HepG2 (cell line): Measurements from ENCODE around the gene YKT6. TPM values are rescaled to one million over a fixed set of nuclear protein-coding genes. Genes with fewer than 3 reads are reported as not detected.

Experiments
- ATAC-seq: fragments of 200-7000 bp; cut with Tn5 transposase; 3 replicates; pipeline ENCODE4 v1.9.1; 2020; ENCODE audit warnings: mild to moderate bottlenecking, moderate library complexity
- BruUV-seq: library from RNA; stranded (reverse); fragments of 400-500 nt; replicated peaks from 2 replicates; lab custom pipeline; 2021; lab: Mats Ljungman, UMichigan
- CTCF ChIA-PET: fragments of 300-600 bp; formaldehyde crosslinking; extraction: SDS; loops from one replicate; lab custom pipeline; 2021; ENCODE audit warnings: low total read pairs, inconsistent platforms, low intra/inter-chr PET ratio; lab: Yijun Ruan, JAX
- POLR2A ChIA-PET: fragments of 350-600 bp; sonication (Branson Sonifier 250); formaldehyde crosslinking; loops from one replicate; lab custom pipeline; 2020; ENCODE audit warnings: antibody characterized with exemption, inconsistent platforms; lab: Yijun Ruan, JAX
- DNase-seq: peaks from one replicate; pipeline ENCODE4 v3.0.0-alpha.2; 2015; ENCODE audit warnings: low spot score
- FAIRE-seq: peaks from 3 replicates; lab custom pipeline; 2011; peaks lifted over from hg19 to GRCh38; lab: Jason Lieb, UNC
- H2AFZ ChIP-seq: one replicate; pipeline ENCODE4 v1.6.1; 2011; ENCODE audit warnings: low read length, inconsistent platforms
- H3K27ac ChIP-seq: fragments of 300-600 bp; 3 replicates; pipeline ENCODE4 v1.8.0; 2011; ENCODE audit warnings: mixed run types, mild to moderate bottlenecking, mixed read lengths, low read length, inconsistent platforms; ENCODE audit not compliant: insufficient read depth; ENCODE audit errors: extremely low read length
- H3K27me3 ChIP-seq, 2 experiments: fragments of 200-600 bp in 1 of 2; 2 replicates in 1 of 2; 3 replicates in 1 of 2; pipeline versions ENCODE4 v1.6.0 to v1.8.0; 2011; ENCODE audit warnings: low read length in 2 of 2, mild to moderate bottlenecking in 2 of 2, moderate library complexity in 2 of 2, inconsistent platforms in 1 of 2; ENCODE audit not compliant: insufficient read depth in 2 of 2, control insufficient read depth in 1 of 2
- H3K36me3 ChIP-seq, 2 experiments: fragments of 200-600 bp in 1 of 2; replicated peaks in 1 of 2; 2 replicates in 1 of 2; 3 replicates in 1 of 2; pipeline versions ENCODE4 v1.5.1 to v1.8.0; 2011; ENCODE audit warnings: low read length in 2 of 2, inconsistent platforms in 1 of 2; ENCODE audit not compliant: insufficient read depth in 2 of 2, control insufficient read depth in 1 of 2
- H3K4me1 ChIP-seq: 2 replicates; pipeline ENCODE4 v1.5.1; 2012; ENCODE audit warnings: low read length, inconsistent platforms; ENCODE audit not compliant: insufficient read depth
- H3K4me2 ChIP-seq: 2 replicates; pipeline ENCODE4 v1.6.0; 2011; ENCODE audit warnings: low read depth, low read length, inconsistent platforms
- H3K4me3 ChIP-seq, 3 experiments: fragments of 200-600 bp in 1 of 3; sonication (generic), shearing (Covaris generic) in 1 of 3; replicated peaks in 1 of 3; 2 replicates each; pipeline ENCODE4 v1.5.1; 2011 to 2016; ENCODE audit warnings: low read length in 3 of 3, inconsistent platforms in 2 of 3, low read depth in 2 of 3, mild to moderate bottlenecking in 2 of 3, control low read depth in 1 of 3, mixed read lengths in 1 of 3; ENCODE audit not compliant: insufficient read depth in 1 of 3
- H3K79me2 ChIP-seq: one replicate; pipeline ENCODE4 v1.6.1; 2011; ENCODE audit warnings: low read length, inconsistent platforms; ENCODE audit not compliant: insufficient read depth
- H3K9ac ChIP-seq: 2 replicates; pipeline ENCODE4 v1.6.0; 2011; ENCODE audit warnings: mild to moderate bottlenecking, low read depth, low read length, inconsistent platforms; ENCODE audit not compliant: insufficient read depth
- H3K9me3 ChIP-seq: 2 replicates; pipeline ENCODE4 v1.5.1; 2012; ENCODE audit warnings: mild to moderate bottlenecking, low read length
- H4K20me1 ChIP-seq: 2 replicates; pipeline ENCODE4 v1.6.0; 2011; ENCODE audit warnings: inconsistent platforms, mild to moderate bottlenecking, low read length, moderate library complexity; ENCODE audit not compliant: insufficient read depth
- CENPT ChIP-seq: sonication (generic); formaldehyde crosslinking; IDR thresholded peaks from 2 replicates; pipeline ENCODE4 v1.8.0; 2022; ENCODE audit warnings: low read depth, mild to moderate bottlenecking, moderate library complexity, missing genetic modification reagents
- GZF1 ChIP-seq: sonication (generic); formaldehyde crosslinking; IDR thresholded peaks from 2 replicates; pipeline ENCODE4 v1.5.1; 2020; ENCODE audit warnings: mild to moderate bottlenecking, missing genetic modification reagents
- REXO4 ChIP-seq: sonication (generic); formaldehyde crosslinking; IDR thresholded peaks from 2 replicates; pipeline ENCODE4 v1.8.0; 2022; ENCODE audit warnings: missing genetic modification reagents, mild to moderate bottlenecking, borderline replicate concordance
- ZNF251 ChIP-seq: sonication (generic); formaldehyde crosslinking; IDR thresholded peaks from 2 replicates; pipeline ENCODE4 v1.9.0; 2021; ENCODE audit warnings: mild to moderate bottlenecking, missing genetic modification reagents
- ZNF431 ChIP-seq: sonication (generic); formaldehyde crosslinking; IDR thresholded peaks from 2 replicates; pipeline ENCODE4 v1.9.0; 2022; ENCODE audit warnings: missing genetic modification reagents, low read depth, mild to moderate bottlenecking, borderline replicate concordance
- ZNF570 ChIP-seq: sonication (generic); formaldehyde crosslinking; IDR thresholded peaks from 2 replicates; pipeline ENCODE4 v1.4.0; 2020; ENCODE audit warnings: mild to moderate bottlenecking, missing genetic modification reagents, borderline replicate concordance
- ZNF660 ChIP-seq: sonication (generic); formaldehyde crosslinking; IDR thresholded peaks from 2 replicates; pipeline ENCODE4 v1.5.1; 2020; ENCODE audit warnings: mild to moderate bottlenecking, low read depth, missing genetic modification reagents, borderline replicate concordance
- ZNF672 ChIP-seq: sonication (generic); formaldehyde crosslinking; IDR thresholded peaks from 2 replicates; pipeline ENCODE4 v1.8.1; 2022; ENCODE audit warnings: missing genetic modification reagents
- WGBS: methylation state at CpG from one replicate; pipeline ENCODE4 v1.1.6; 2017; ENCODE audit warnings: low lambda C conversion rate; 5-methylcytosine and 5-hydroxymethylcytosine counted together
- in situ Hi-C: cut with HindIII; loops from 2 replicates; pipeline ENCODE4 v1.10.0; 2017; ENCODE audit warnings: low pct_unique_long_range_greater_than_20kb; ENCODE audit not compliant: extremely low pct_ligation_motif_present
- intact Hi-C: fragments of 100-400 bp; cut with micrococcal nuclease; formaldehyde crosslinking; loops from one replicate; pipeline ENCODE4 v1.10.0; 2022; ENCODE audit not compliant: unreplicated experiment
- polyA plus RNA-seq, 8 experiments: library from polyadenylated mRNA; depleted of rRNA in 3 of 8; stranded (reverse) in 7 of 8; unstranded in 1 of 8; fragments of >200 nt; fragmentation: Illumina TruSeq in 4 of 8; extraction: Trizol in 4 of 8; gene quantifications; 2 replicates each; pipeline versions ENCODE4 v1.2.1 to v1.2.3, GENCODE V29; 2011 to 2016; ENCODE audit warnings: low read depth in 4 of 8, missing spikeins in 1 of 8, mixed read lengths in 1 of 8; ENCODE audit not compliant: insufficient read depth in 1 of 8
- total RNA-seq, 5 experiments: library from RNA; depleted of rRNA; stranded (reverse); fragments of >200 nt; fragmentation: Illumina TruSeq; extraction: Trizol; gene quantifications; 2 replicates each; pipeline ENCODE4 v1.2.3, GENCODE V29; 2016; ENCODE audit warnings: low read depth in 1 of 5
- TF ChIP-seq, protein P1 (sequence below): sonication (generic); formaldehyde crosslinking; IDR thresholded peaks from 2 replicates; pipeline ENCODE4 v1.5.0; 2020; ENCODE audit warnings: missing genetic modification reagents
- TF ChIP-seq, protein P2 (sequence below): sonication (generic); formaldehyde crosslinking; IDR thresholded peaks from 2 replicates; pipeline ENCODE4 v1.4.0; 2020; ENCODE audit warnings: missing genetic modification reagents
- TF ChIP-seq, protein P3 (sequence below): sonication (generic); formaldehyde crosslinking; IDR thresholded peaks from 2 replicates; pipeline ENCODE4 v1.4.0; 2020; ENCODE audit warnings: low read depth, mild to moderate bottlenecking, missing genetic modification reagents

The YKT6 gene
- total and polyA plus RNA-seq, 2 of the 13 experiments (the other 11 are each of a cell fraction or from before 2014, with no cell fraction given): 52.2 to 60.3 TPM

DNA sequence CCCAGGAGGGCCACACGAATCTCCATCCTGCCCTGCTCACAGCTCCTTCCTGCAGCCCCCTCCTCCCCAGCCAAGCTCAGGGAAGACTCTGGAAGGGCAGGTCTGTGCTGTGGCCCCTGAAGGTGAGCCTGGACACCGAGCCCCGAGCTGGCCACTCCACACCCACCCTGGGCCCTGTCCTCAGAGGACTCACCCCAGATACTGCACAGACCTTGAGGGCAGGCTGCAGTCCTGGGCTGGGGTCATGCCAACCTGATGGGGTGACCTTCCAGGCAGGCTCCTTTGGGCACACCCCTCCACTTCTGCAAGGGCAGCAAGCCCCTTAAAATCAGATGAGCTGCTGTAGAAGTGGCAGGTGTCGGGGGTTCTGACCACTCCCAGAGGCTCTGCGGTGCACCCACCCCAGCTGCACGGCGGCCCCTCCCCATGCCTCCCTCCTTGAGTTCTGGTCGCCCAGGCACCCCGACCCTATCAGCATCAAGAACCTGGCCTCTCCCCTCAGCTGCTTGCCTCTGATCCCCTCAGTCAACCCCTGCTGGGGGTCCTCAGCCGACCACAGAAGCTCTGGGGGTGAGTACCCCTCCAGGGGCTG, 24.3 kb downstream of the YKT6 start (continued):
- TF ChIP-seq ZNF570 (CRISPR knock-in tag): no peak
- TF ChIP-seq, protein P1, sequence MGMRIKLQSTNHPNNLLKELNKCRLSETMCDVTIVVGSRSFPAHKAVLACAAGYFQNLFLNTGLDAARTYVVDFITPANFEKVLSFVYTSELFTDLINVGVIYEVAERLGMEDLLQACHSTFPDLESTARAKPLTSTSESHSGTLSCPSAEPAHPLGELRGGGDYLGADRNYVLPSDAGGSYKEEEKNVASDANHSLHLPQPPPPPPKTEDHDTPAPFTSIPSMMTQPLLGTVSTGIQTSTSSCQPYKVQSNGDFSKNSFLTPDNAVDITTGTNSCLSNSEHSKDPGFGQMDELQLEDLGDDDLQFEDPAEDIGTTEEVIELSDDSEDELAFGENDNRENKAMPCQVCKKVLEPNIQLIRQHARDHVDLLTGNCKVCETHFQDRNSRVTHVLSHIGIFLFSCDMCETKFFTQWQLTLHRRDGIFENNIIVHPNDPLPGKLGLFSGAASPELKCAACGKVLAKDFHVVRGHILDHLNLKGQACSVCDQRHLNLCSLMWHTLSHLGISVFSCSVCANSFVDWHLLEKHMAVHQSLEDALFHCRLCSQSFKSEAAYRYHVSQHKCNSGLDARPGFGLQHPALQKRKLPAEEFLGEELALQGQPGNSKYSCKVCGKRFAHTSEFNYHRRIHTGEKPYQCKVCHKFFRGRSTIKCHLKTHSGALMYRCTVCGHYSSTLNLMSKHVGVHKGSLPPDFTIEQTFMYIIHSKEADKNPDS (CRISPR knock-in tag): no peak
- no peak for TF ChIP-seq ZNF660
- TF ChIP-seq CENPT (CRISPR knock-in tag): no peak
- TF ChIP-seq ZNF431 (CRISPR knock-in tag): no peak
- TF ChIP-seq GZF1 (CRISPR knock-in tag): no peak
- no peak for TF ChIP-seq REXO4 (CRISPR knock-in tag)
- TF ChIP-seq, protein P2, sequence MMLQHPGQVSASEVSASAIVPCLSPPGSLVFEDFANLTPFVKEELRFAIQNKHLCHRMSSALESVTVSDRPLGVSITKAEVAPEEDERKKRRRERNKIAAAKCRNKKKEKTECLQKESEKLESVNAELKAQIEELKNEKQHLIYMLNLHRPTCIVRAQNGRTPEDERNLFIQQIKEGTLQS: no peak

DNA sequence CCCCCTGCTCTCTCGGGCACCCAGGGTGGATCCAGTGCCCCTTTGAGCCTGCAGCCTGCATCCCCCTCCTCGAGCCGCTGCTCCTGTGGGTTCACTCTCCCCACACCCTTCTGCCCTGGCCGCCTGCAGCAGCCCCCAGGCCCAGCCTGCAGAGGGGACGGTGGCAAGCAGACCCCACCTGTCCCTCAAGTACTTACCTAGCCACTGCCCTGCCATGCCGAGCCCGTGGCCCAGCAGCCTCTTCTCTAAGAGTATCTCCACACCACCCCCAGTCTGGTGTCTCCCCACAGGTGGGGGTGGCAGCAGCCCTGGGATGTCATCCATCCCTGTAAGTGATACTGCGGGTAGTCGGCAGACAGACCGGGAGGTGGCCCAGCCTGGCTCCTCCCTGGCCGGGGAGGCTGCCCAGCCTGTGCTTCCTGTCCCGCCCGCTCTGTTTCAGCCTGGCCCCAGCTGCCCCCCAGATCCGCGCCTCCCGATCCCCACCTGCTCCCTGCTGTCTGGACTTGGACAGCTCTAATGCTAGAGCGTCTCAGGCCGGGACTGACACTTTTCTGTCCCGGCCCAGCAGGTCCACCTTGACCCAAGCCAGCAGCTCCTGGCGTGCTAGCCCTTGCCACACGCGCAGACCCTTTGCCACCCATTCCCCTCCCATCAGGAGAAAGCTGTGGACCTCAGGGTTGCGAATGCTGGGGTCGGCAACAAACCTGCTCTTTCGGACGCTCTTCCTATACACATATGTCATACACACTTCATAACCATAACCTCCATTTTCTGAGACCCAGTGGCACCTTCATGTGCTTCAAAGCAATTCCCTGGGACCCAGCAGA, 25.0 kb downstream of the YKT6 start:
- no TSS peak for BruUV-seq
- no peak overlapping the region for H3K4me2 ChIP-seq
- H3K36me3 ChIP-seq: no peaks in the 10 kb centered on the region
- H3K9me3 ChIP-seq: no peaks in the 10 kb centered on the region
- no peak overlapping the region for H3K9ac ChIP-seq
- CTCF ChIA-PET: no interaction called here
- H2AFZ ChIP-seq: no peak overlapping the region
- no peak overlapping the region for H3K4me3 ChIP-seq
- POLR2A ChIA-PET: no interaction called here
- ATAC-seq (no peak), FAIRE-seq (no peak), DNase-seq (no peak)
- no peaks in the 10 kb centered on the region for H3K79me2 ChIP-seq
- peaks cover 22% of the 10 kb centered on the region for H3K4me1 ChIP-seq
- intact Hi-C loops: no loop called here
- no peaks in the 10 kb centered on the region for H4K20me1 ChIP-seq
- in situ Hi-C loops: no loop called here
- peaks cover 21 to 66% of the 10 kb centered on the region in 2 experiments; a peak in 4 of 5 replicates for H3K27me3 ChIP-seq
- 35% methylated on average over 9 of the region's 26 CpGs for WGBS
- H3K27ac ChIP-seq: no peak overlapping the region
- TF ChIP-seq ZNF672 (no peak), CENPT (CRISPR knock-in tag) (no peak), ZNF251 (CRISPR knock-in tag) (no peak)
- TF ChIP-seq, protein P3, sequence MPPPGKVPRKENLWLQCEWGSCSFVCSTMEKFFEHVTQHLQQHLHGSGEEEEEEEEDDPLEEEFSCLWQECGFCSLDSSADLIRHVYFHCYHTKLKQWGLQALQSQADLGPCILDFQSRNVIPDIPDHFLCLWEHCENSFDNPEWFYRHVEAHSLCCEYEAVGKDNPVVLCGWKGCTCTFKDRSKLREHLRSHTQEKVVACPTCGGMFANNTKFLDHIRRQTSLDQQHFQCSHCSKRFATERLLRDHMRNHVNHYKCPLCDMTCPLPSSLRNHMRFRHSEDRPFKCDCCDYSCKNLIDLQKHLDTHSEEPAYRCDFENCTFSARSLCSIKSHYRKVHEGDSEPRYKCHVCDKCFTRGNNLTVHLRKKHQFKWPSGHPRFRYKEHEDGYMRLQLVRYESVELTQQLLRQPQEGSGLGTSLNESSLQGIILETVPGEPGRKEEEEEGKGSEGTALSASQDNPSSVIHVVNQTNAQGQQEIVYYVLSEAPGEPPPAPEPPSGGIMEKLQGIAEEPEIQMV (CRISPR knock-in tag): no peak
